Colonic mucosa (tissue), 4 donors: Measurements from ENCODE around the gene CHN2. TPM values are rescaled to one million over a fixed set of nuclear protein-coding genes. Genes with fewer than 3 reads are reported as not detected.

Source experiments
- DNase-seq: peaks from one replicate; pipeline ENCODE4 v3.0.0-alpha.2; 2020
- H3K27ac ChIP-seq: fragments of 200-600 bp; one replicate; pipeline ENCODE4 v1.8.0; 2021
- H3K27me3 ChIP-seq: fragments of 200-600 bp; one replicate; pipeline ENCODE4 v1.8.0; 2021
- H3K36me3 ChIP-seq: fragments of 200-600 bp; one replicate; pipeline ENCODE4 v1.8.0; 2021
- H3K4me1 ChIP-seq: fragments of 200-600 bp; one replicate; pipeline ENCODE4 v1.8.0; 2021; ENCODE audit warnings: mild to moderate bottlenecking
- H3K4me3 ChIP-seq: fragments of 200-600 bp; one replicate; pipeline ENCODE4 v1.8.0; 2021
- H3K9ac ChIP-seq, 2 donors: one replicate each; pipeline ENCODE4 v1.7.0; 2013; ENCODE audit warnings: control low read depth in 2 of 2, low read depth in 2 of 2, low read length in 2 of 2
- H3K9me3 ChIP-seq: fragments of 200-600 bp; one replicate; pipeline ENCODE4 v1.8.0; 2021
- CTCF ChIP-seq: fragments of 200-600 bp; IDR thresholded peaks from one replicate; pipeline ENCODE4 v1.8.0; 2022; ENCODE audit warnings: antibody characterized with exemption, mild to moderate bottlenecking
- intact Hi-C: fragments of 100-400 bp; cut with DNase I; formaldehyde crosslinking; loops from one replicate; pipeline ENCODE4 v1.14.1; 2022
- total RNA-seq, 2 donors: library from RNA; stranded (reverse); fragmentation: NEBNext Ultra II Directional in 1 of 2; extraction: Animal tissue kit (Norgen Biotek cat#: 25700) in 1 of 2; gene quantifications; one replicate each; pipeline ENCODE4 v1.2.1, GENCODE V29; 2021
- donor health status: healthy.
- donor health status: DM: no; HTN: no; CAD: no.
- donor health status: DM: no; HTN: no; CAD: no.

CHN2 gene
- total RNA-seq, 2 donors from 2014 or later = 12.8 to 19.8 TPM

- intact Hi-C loops = no loop called here
- no peaks in the 10 kb centered on the region for H3K27me3 ChIP-seq
- no peak for TF ChIP-seq CTCF
- peak; percentile 81 for DNase-seq
- H3K9me3 ChIP-seq = no peaks in the 10 kb centered on the region
- no peaks in the 10 kb centered on the region for H3K36me3 ChIP-seq
- H3K27ac ChIP-seq = peak overlapping the region; percentile 74
- H3K9ac ChIP-seq = peak overlapping the region in 1 of 2 donors; percentile 53
- H3K4me3 ChIP-seq = no peak overlapping the region
- peaks cover 11% of the 10 kb centered on the region for H3K4me1 ChIP-seq
Observed at GRCh38 chr7:29468196-29468595, 273.6 kb downstream of the CHN2 start.

GRCh38 chr7:29469281-29469680 lies 274.7 kb downstream of the CHN2 start:
- H3K4me1 ChIP-seq = peaks cover 8% of the 10 kb centered on the region
- peak overlapping the region; percentile 74 for H3K27ac ChIP-seq
- intact Hi-C loops = no loop called here
- H3K27me3 ChIP-seq = no peaks in the 10 kb centered on the region
- peak overlapping the region in 1 of 2 donors; percentile 53 for H3K9ac ChIP-seq
- H3K9me3 ChIP-seq = no peaks in the 10 kb centered on the region
- no peak for DNase-seq
- TF ChIP-seq CTCF = no peak
- no peak overlapping the region for H3K4me3 ChIP-seq
- H3K36me3 ChIP-seq = no peaks in the 10 kb centered on the region

- no peak overlapping the region for H3K27ac ChIP-seq
- H3K4me1 ChIP-seq = peaks cover 8% of the 10 kb centered on the region
- H3K9me3 ChIP-seq = no peaks in the 10 kb centered on the region
- H3K9ac ChIP-seq = no peak overlapping the region
- H3K36me3 ChIP-seq = no peaks in the 10 kb centered on the region
- peak; percentile 17 for DNase-seq
- intact Hi-C loops = no loop called here
- H3K4me3 ChIP-seq = no peak overlapping the region
- no peak for TF ChIP-seq CTCF
- H3K27me3 ChIP-seq = no peaks in the 10 kb centered on the region
Observed at GRCh38 chr7:29469976-29470557, 275.5 kb downstream of the CHN2 start.

GRCh38 chr7:29471444-29472138 lies 277.0 kb downstream of the CHN2 start:
- no peak overlapping the region for H3K4me3 ChIP-seq
- peak; percentile 77 for DNase-seq
- H3K4me1 ChIP-seq = peaks cover 8% of the 10 kb centered on the region
- no peaks in the 10 kb centered on the region for H3K27me3 ChIP-seq
- peak overlapping the region; percentile 38 to 75 for H3K9ac ChIP-seq
- no peaks in the 10 kb centered on the region for H3K36me3 ChIP-seq
- H3K9me3 ChIP-seq = no peaks in the 10 kb centered on the region
- intact Hi-C loops = no loop called here
- no peak for TF ChIP-seq CTCF
- H3K27ac ChIP-seq = peak overlapping the region; percentile 77

GRCh38 chr7:29476916-29477315 lies 282.3 kb downstream of the CHN2 start:
- no peak overlapping the region for H3K27ac ChIP-seq
- intact Hi-C loops = no loop called here
- no peaks in the 10 kb centered on the region for H3K9me3 ChIP-seq
- DNase-seq = no peak
- no peak overlapping the region for H3K4me3 ChIP-seq
- TF ChIP-seq CTCF = no peak
- no peaks in the 10 kb centered on the region for H3K27me3 ChIP-seq
- no peaks in the 10 kb centered on the region for H3K4me1 ChIP-seq
- H3K36me3 ChIP-seq = no peaks in the 10 kb centered on the region
- no peak overlapping the region for H3K9ac ChIP-seq
